Measurements from ENCODE around the gene UBA1. TPM values are rescaled to one million over a fixed set of nuclear protein-coding genes. Genes with fewer than 3 reads are reported as not detected.

UBA1 gene
- total and polyA plus RNA-seq, 10 donors = 57.7 to 207 (median 191) TPM

GRCh38 chrX:47145395-47146120, 48.1 kb upstream of the UBA1 start:
- H3K9me3 ChIP-seq = no peaks in the 10 kb centered on the region
- intact Hi-C loops (cut with DNase I; ENCODE audit: low total_unique reads) = no loop called here
- H3K4me1 ChIP-seq = peaks cover 6 to 42% (median 27%) of the 10 kb centered on the region in 6 donors
- 0 to 56% (median 1%) methylated on average over 11 to 39 of the region's 39 CpGs for WGBS, 5 donors
- H3K36me3 ChIP-seq = peaks cover 0 to 37% (median 3%) of the 10 kb centered on the region in 6 donors
- no peaks in the 10 kb centered on the region for H3K27me3 ChIP-seq (replicated peaks in 1 of 7)
- DNase-seq = peak; percentile 74
- no peak for TF ChIP-seq POLR2AphosphoS5 (IDR thresholded peaks at IDR 0.05)
- no peak for TF ChIP-seq POLR2A (IDR thresholded peaks at IDR 0.05)
- no peak for TF ChIP-seq CTCF (IDR thresholded peaks at IDR 0.05 in 8 of 11, conservative IDR thresholded peaks at IDR 0.05 in 3 of 11)
- peak overlapping the region; percentile 84 to 96 (median 94) for H3K27ac ChIP-seq
- H3K4me3 ChIP-seq = peak overlapping the region; percentile 41 to 72 (median 55)

GRCh38 chrX:47146121-47146935, 47.3 kb upstream of the UBA1 start:
- WGBS, 5 donors = 0 to 41% (median 14%) methylated on average over 2 to 10 of the region's 10 CpGs
- H3K4me3 ChIP-seq = peak overlapping the region; percentile 41 to 72 (median 55)
- H3K27me3 ChIP-seq (replicated peaks in 1 of 7) = no peaks in the 10 kb centered on the region
- H3K4me1 ChIP-seq = peaks cover 6 to 42% (median 27%) of the 10 kb centered on the region in 6 donors
- intact Hi-C loops (cut with DNase I; ENCODE audit: low total_unique reads) = no loop called here
- TF ChIP-seq POLR2AphosphoS5 (IDR thresholded peaks at IDR 0.05) = no peak
- TF ChIP-seq POLR2A (IDR thresholded peaks at IDR 0.05) = no peak
- no peak for TF ChIP-seq CTCF (IDR thresholded peaks at IDR 0.05 in 8 of 11, conservative IDR thresholded peaks at IDR 0.05 in 3 of 11)
- H3K27ac ChIP-seq = peak overlapping the region in 5 of 8 donors; percentile 92 to 96 (median 94)
- DNase-seq = peak; percentile 44
- H3K9me3 ChIP-seq = no peaks in the 10 kb centered on the region
- peaks cover 0 to 37% (median 3%) of the 10 kb centered on the region in 6 donors for H3K36me3 ChIP-seq

- TF ChIP-seq POLR2AphosphoS5 (IDR thresholded peaks at IDR 0.05) = no peak
- no peak for TF ChIP-seq POLR2A (IDR thresholded peaks at IDR 0.05)
- TF ChIP-seq CTCF (IDR thresholded peaks at IDR 0.05 in 8 of 11, conservative IDR thresholded peaks at IDR 0.05 in 3 of 11) = no peak
- no peaks in the 10 kb centered on the region for H3K27me3 ChIP-seq (replicated peaks in 1 of 7)
- H3K4me1 ChIP-seq = peaks cover 6 to 42% (median 27%) of the 10 kb centered on the region in 6 donors
- H3K9me3 ChIP-seq = no peaks in the 10 kb centered on the region
- DNase-seq = peak; percentile 73
- 77 to 91% (median 85%) methylated on average over 8 to 12 of the region's 12 CpGs for WGBS, 5 donors
- peak overlapping the region in 3 of 8 donors; percentile 94 to 96 (median 94) for H3K27ac ChIP-seq
- H3K4me3 ChIP-seq = peak overlapping the region in 3 of 8 donors; percentile 56 to 72 (median 65)
- H3K36me3 ChIP-seq = peaks cover 0 to 37% (median 3%) of the 10 kb centered on the region in 6 donors
- intact Hi-C loops (cut with DNase I; ENCODE audit: low total_unique reads) = no loop called here
Measured at GRCh38 chrX:47146936-47147859, 46.4 kb upstream of the UBA1 start.

Measured in spleen (tissue), 11 donors.